OCI-LY1 (cell line): ENCODE results near the gene GALNT17.

Experiments used
- H2AFZ ChIP-seq: fragments of 200-600 bp; sonication (generic), shearing (Covaris generic); 2 replicates; pipeline ENCODE4 v1.6.0; 2014; ENCODE audit warnings: antibody characterized with exemption, mild to moderate bottlenecking, low read length
- H3F3A ChIP-seq: fragments of 200-600 bp; sonication (generic), shearing (Covaris generic); 2 replicates; pipeline ENCODE4 v1.6.0; 2014; ENCODE audit warnings: mild to moderate bottlenecking, antibody characterized with exemption, low read length, moderate library complexity; ENCODE audit not compliant: insufficient read depth
- H3K27ac ChIP-seq: fragments of 200-600 bp; sonication (generic); 2 replicates; pipeline ENCODE4 v1.5.1; 2014; ENCODE audit warnings: low read length, mixed run types, mild to moderate bottlenecking, low read depth; ENCODE audit not compliant: poor library complexity, severe bottlenecking
- H3K27me3 ChIP-seq: fragments of 200-600 bp; sonication (generic); 2 replicates; pipeline ENCODE4 v1.6.0; 2014; ENCODE audit warnings: antibody characterized with exemption, mild to moderate bottlenecking, low read length, moderate library complexity; ENCODE audit not compliant: insufficient read depth
- H3K36me3 ChIP-seq: fragments of 200-600 bp; sonication (generic); 2 replicates; pipeline ENCODE4 v1.6.1; 2014; ENCODE audit warnings: mild to moderate bottlenecking, antibody characterized with exemption, low read length, moderate library complexity, mixed read lengths; ENCODE audit not compliant: insufficient read depth
- H3K4me1 ChIP-seq: fragments of 200-600 bp; sonication (generic); 2 replicates; pipeline ENCODE4 v1.5.1; 2014; ENCODE audit warnings: mild to moderate bottlenecking, low read length, moderate library complexity; ENCODE audit not compliant: insufficient read depth, severe bottlenecking
- H3K4me2 ChIP-seq: fragments of 200-600 bp; sonication (generic), shearing (Covaris generic); 2 replicates; pipeline ENCODE4 v1.6.1; 2014; ENCODE audit warnings: low read length
- H3K4me3 ChIP-seq: fragments of 200-600 bp; sonication (generic); 2 replicates; pipeline ENCODE4 v1.5.1; 2014; ENCODE audit warnings: low read length, low read depth, mild to moderate bottlenecking, mixed read lengths; ENCODE audit not compliant: poor library complexity, severe bottlenecking
- H3K79me2 ChIP-seq: fragments of 200-600 bp; shearing (Covaris generic); 2 replicates; pipeline ENCODE4 v1.6.1; 2016; ENCODE audit warnings: mixed run types, low read length, mixed read lengths; ENCODE audit not compliant: insufficient read depth
- H3K9ac ChIP-seq: fragments of 200-600 bp; sonication (generic), shearing (Covaris generic); 2 replicates; pipeline ENCODE4 v1.6.1; 2014; ENCODE audit warnings: mild to moderate bottlenecking, low read length, mixed read lengths
- H3K9me2 ChIP-seq: fragments of 200-600 bp; sonication (generic), shearing (Covaris generic); 2 replicates; pipeline ENCODE4 v1.6.1; 2014; ENCODE audit warnings: low read depth, mild to moderate bottlenecking, low read length, mixed read lengths
- H3K9me3 ChIP-seq: fragments of 200-600 bp; shearing (Covaris generic); 2 replicates; pipeline ENCODE4 v1.6.1; 2014; ENCODE audit warnings: low read length, mixed read lengths
- H4K20me1 ChIP-seq: fragments of 200-600 bp; sonication (generic), shearing (Covaris generic); 2 replicates; pipeline ENCODE4 v1.6.0; 2016; ENCODE audit warnings: mild to moderate bottlenecking, low read length; ENCODE audit not compliant: insufficient read depth
- EZH2 ChIP-seq: fragments of 200-600 bp; sonication (generic), shearing (Covaris generic); IDR thresholded peaks from 2 replicates; pipeline ENCODE4 v1.8.0; 2017; ENCODE audit warnings: borderline replicate concordance, mixed run types, mild to moderate bottlenecking, antibody characterized with exemption, low read length, moderate library complexity, mixed read lengths
- TF ChIP-seq, protein P1 (sequence below): fragments of 200-600 bp; sonication (generic), shearing (Covaris generic); IDR thresholded peaks from 2 replicates; pipeline ENCODE4 v1.5.1; 2017; ENCODE audit warnings: mild to moderate bottlenecking, antibody characterized with exemption, low read length, moderate library complexity, mixed read lengths

Gene GALNT17

DNA sequence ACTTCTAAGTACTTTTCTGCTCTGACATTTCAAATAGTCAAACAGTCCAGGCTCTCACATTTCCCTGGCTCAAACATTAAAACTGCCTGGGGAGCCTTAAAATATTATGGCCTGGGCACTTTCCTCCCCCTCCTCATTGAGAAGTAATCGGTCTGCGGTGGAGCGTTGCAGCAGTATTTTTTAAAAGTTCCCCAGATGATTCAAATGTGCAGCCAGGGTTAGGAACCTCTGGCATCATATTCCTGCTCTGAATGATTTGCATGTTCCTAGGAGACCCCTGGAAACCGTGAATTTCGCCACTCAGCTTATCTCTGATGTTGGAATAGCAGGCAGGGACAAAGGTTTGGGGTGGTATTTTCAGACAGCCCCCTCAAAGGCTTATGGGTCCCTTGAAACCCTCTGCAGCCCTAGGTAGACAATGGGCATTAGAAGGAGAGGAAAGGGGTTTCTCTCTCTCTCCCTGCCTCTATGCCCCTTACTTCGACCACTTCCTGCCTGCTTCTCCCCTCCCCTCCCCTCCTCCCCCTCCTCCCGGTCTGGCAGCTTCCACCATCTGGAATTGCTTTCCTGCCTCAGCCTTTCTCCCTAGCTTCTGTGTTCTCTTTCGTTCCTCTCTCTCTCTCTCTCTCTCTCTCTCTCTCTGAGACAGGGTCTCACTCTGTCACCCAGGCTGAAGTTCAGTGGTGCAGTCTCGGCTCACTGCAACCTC is 622.2 kb downstream of the GALNT17 start:
- no peak overlapping the region for H3K4me2 ChIP-seq
- H3K9me3 ChIP-seq = no peaks in the 10 kb centered on the region
- no peak overlapping the region for H2AFZ ChIP-seq
- H3K27ac ChIP-seq = no peak overlapping the region
- H3K4me1 ChIP-seq = no peaks in the 10 kb centered on the region
- H3K9ac ChIP-seq = no peak overlapping the region
- no peaks in the 10 kb centered on the region for H3K9me2 ChIP-seq
- no peaks in the 10 kb centered on the region for H3K27me3 ChIP-seq
- no peaks in the 10 kb centered on the region for H3F3A ChIP-seq
- H4K20me1 ChIP-seq = no peaks in the 10 kb centered on the region
- no peaks in the 10 kb centered on the region for H3K36me3 ChIP-seq
- TF ChIP-seq EZH2 = no peak
- TF ChIP-seq, protein P1, sequence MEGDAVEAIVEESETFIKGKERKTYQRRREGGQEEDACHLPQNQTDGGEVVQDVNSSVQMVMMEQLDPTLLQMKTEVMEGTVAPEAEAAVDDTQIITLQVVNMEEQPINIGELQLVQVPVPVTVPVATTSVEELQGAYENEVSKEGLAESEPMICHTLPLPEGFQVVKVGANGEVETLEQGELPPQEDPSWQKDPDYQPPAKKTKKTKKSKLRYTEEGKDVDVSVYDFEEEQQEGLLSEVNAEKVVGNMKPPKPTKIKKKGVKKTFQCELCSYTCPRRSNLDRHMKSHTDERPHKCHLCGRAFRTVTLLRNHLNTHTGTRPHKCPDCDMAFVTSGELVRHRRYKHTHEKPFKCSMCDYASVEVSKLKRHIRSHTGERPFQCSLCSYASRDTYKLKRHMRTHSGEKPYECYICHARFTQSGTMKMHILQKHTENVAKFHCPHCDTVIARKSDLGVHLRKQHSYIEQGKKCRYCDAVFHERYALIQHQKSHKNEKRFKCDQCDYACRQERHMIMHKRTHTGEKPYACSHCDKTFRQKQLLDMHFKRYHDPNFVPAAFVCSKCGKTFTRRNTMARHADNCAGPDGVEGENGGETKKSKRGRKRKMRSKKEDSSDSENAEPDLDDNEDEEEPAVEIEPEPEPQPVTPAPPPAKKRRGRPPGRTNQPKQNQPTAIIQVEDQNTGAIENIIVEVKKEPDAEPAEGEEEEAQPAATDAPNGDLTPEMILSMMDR = no peak
- no peak overlapping the region for H3K4me3 ChIP-seq
- H3K79me2 ChIP-seq = no peaks in the 10 kb centered on the region

DNA sequence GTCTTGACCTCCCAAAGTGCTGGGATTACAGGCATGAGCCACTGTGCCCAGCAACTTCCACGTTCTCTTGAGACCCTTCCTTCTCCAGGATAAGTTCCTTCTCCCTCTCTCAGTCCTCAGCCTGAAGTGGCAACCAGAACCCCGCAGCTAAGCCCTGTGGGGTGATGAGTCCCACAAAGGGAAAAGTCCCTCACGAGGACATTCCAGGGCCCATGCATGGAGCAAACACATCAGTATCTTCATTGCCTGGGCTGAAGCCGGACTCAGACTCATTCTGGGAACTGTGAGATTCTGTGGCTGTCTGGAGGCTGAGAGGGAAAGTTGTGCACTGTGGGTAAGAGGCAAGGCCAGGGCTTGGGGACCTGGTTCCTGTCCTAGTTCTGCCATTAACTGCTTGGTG is 622.9 kb downstream of the GALNT17 start:
- H3K4me2 ChIP-seq = no peak overlapping the region
- no peaks in the 10 kb centered on the region for H3K9me2 ChIP-seq
- no peak overlapping the region for H2AFZ ChIP-seq
- no peaks in the 10 kb centered on the region for H3K79me2 ChIP-seq
- no peaks in the 10 kb centered on the region for H3K9me3 ChIP-seq
- no peak overlapping the region for H3K27ac ChIP-seq
- H3K4me3 ChIP-seq = no peak overlapping the region
- TF ChIP-seq, protein P1 = no peak
- no peak for TF ChIP-seq EZH2
- H4K20me1 ChIP-seq = no peaks in the 10 kb centered on the region
- no peaks in the 10 kb centered on the region for H3K27me3 ChIP-seq
- H3K36me3 ChIP-seq = no peaks in the 10 kb centered on the region
- no peaks in the 10 kb centered on the region for H3K4me1 ChIP-seq
- H3K9ac ChIP-seq = no peak overlapping the region
- no peaks in the 10 kb centered on the region for H3F3A ChIP-seq

DNA sequence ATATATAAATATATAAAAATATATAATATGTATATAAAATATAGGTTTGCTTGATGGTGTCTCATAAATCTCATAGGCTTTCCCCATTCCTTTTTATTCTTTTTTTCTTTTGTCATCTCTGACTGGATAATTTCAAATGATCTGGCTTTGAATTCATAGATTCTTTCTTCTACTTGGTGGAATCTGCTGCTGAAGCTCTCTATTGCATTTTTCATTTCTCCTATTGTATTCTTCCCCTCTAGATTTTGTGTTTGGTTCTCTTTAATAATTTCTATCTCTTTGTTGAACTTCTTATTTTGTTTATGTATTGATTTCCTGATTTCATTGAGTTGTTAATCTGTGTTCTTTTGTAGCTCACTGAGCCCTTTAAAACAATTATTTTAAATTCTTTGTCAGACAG is 629.4 kb downstream of the GALNT17 start:
- Histone ChIP-seq H3F3A (no peaks in the 10 kb centered on the region), H4K20me1 (no peaks in the 10 kb centered on the region), H3K4me2 (no peak overlapping the region), H3K9ac (no peak overlapping the region), H3K9me2 (no peaks in the 10 kb centered on the region), H2AFZ (no peak overlapping the region), H3K79me2 (no peaks in the 10 kb centered on the region), H3K4me1 (no peaks in the 10 kb centered on the region), H3K27me3 (no peaks in the 10 kb centered on the region), H3K9me3 (0 out of 2 replicates have a peak, but pooled peaks cover 6% of the 10 kb centered on the region), H3K36me3 (no peaks in the 10 kb centered on the region), H3K27ac (no peak overlapping the region), H3K4me3 (no peak overlapping the region)
- no peak for TF ChIP-seq EZH2
